Neural cell (in vitro differentiated cells): ENCODE results near the gene ENTPD1. TPM values are rescaled to one million over a fixed set of nuclear protein-coding genes. Genes with fewer than 3 reads are reported as not detected.

Experiments
- H2AFZ ChIP-seq: fragments of 200-600, 300-800 bp; sonication (generic), shearing (Covaris generic); 2 replicates; pipeline ENCODE4 v1.6.0; 2014; ENCODE audit warnings: low read depth, mild to moderate bottlenecking, antibody characterized with exemption, low read length, moderate library complexity
- H3F3A ChIP-seq: fragments of 200-600 bp; shearing (Covaris generic); 2 replicates; pipeline ENCODE4 v1.6.1; 2016; ENCODE audit warnings: mild to moderate bottlenecking, moderate library complexity, mixed read lengths, antibody characterized with exemption, low read length; ENCODE audit not compliant: insufficient read depth, poor library complexity, severe bottlenecking
- H3K27ac ChIP-seq: fragments of 200-600, 300-800 bp; sonication (generic), shearing (Covaris generic); 2 replicates; pipeline ENCODE4 v1.5.1; 2014; ENCODE audit warnings: mild to moderate bottlenecking, low read length, moderate library complexity
- H3K27me3 ChIP-seq: fragments of 300-800, 200-600 bp; sonication (generic), shearing (Covaris generic); 2 replicates; pipeline ENCODE4 v1.6.0; 2014; ENCODE audit warnings: mild to moderate bottlenecking, low read depth, low read length, moderate library complexity; ENCODE audit not compliant: insufficient read depth
- H3K36me3 ChIP-seq: fragments of 300-800, 200-600 bp; sonication (generic), shearing (Covaris generic); 2 replicates; pipeline ENCODE4 v1.5.1; 2014; ENCODE audit warnings: mild to moderate bottlenecking, antibody characterized with exemption, low read length, moderate library complexity; ENCODE audit not compliant: insufficient read depth
- H3K4me2 ChIP-seq: fragments of 300-800, 200-600 bp; sonication (generic), shearing (Covaris generic); 2 replicates; pipeline ENCODE4 v1.6.0; 2014; ENCODE audit warnings: mild to moderate bottlenecking, low read length
- H3K4me3 ChIP-seq: fragments of 300-800, 200-600 bp; sonication (generic), shearing (Covaris generic); 2 replicates; pipeline ENCODE4 v1.5.1; 2014; ENCODE audit warnings: mild to moderate bottlenecking, low read length, moderate library complexity
- H3K79me2 ChIP-seq: fragments of 200-600 bp; shearing (Covaris generic); replicated peaks from 2 replicates; pipeline ENCODE4 v1.6.0; 2014; ENCODE audit warnings: mild to moderate bottlenecking, low read length, moderate library complexity; ENCODE audit not compliant: insufficient read depth
- H3K9ac ChIP-seq: fragments of 300-800, 200-600 bp; sonication (generic), shearing (Covaris generic); 2 replicates; pipeline ENCODE4 v1.6.1; 2016; ENCODE audit warnings: mild to moderate bottlenecking, low read length, mixed read lengths
- H3K9me2 ChIP-seq: fragments of 200-600 bp; shearing (Covaris generic); 2 replicates; pipeline ENCODE4 v1.6.1; 2016; ENCODE audit warnings: mild to moderate bottlenecking, low read length, mixed read lengths; ENCODE audit not compliant: insufficient read depth
- H3K9me3 ChIP-seq: fragments of 200-600, 300-800 bp; sonication (generic), shearing (Covaris generic); 2 replicates; pipeline ENCODE4 v1.6.1; 2016; ENCODE audit warnings: mild to moderate bottlenecking, mixed run types, low read length, moderate library complexity, mixed read lengths
- H4K20me1 ChIP-seq: fragments of 200-600 bp; shearing (Covaris generic); 2 replicates; pipeline ENCODE4 v1.6.1; 2016; ENCODE audit warnings: mild to moderate bottlenecking, mixed run types; ENCODE audit not compliant: insufficient read depth
- EP300 ChIP-seq: fragments of 450-650 bp; conservative IDR thresholded peaks from 2 replicates; pipeline ENCODE4 v1.6.1; 2014; ENCODE audit warnings: antibody characterized with exemption, mild to moderate bottlenecking, moderate library complexity; ENCODE audit not compliant: poor library complexity, severe bottlenecking
- EZH2 ChIP-seq: fragments of 200-600, 300-800 bp; shearing (Covaris generic), sonication (generic); IDR thresholded peaks from 2 replicates; pipeline ENCODE4 v1.6.1; 2014; ENCODE audit warnings: antibody characterized with exemption, low read length, borderline replicate concordance, mild to moderate bottlenecking; ENCODE audit not compliant: insufficient read depth, poor library complexity, severe bottlenecking
- MXI1 ChIP-seq: fragments of 450-650 bp; conservative IDR thresholded peaks from 2 replicates; pipeline ENCODE4 v1.6.1; 2014; ENCODE audit warnings: antibody characterized with exemption, mild to moderate bottlenecking; ENCODE audit not compliant: poor library complexity, severe bottlenecking
- POLR2AphosphoS5 ChIP-seq: IDR thresholded peaks from 2 replicates; pipeline ENCODE4 v1.6.1; 2012
- RAD21 ChIP-seq: fragments of 450-650 bp; conservative IDR thresholded peaks from 2 replicates; pipeline ENCODE4 v1.6.1; 2014; ENCODE audit warnings: antibody characterized with exemption, mild to moderate bottlenecking, moderate library complexity
- SMC3 ChIP-seq: fragments of 450-650 bp; conservative IDR thresholded peaks from 2 replicates; pipeline ENCODE4 v1.6.1; 2014; ENCODE audit warnings: antibody characterized with exemption, mild to moderate bottlenecking, moderate library complexity; ENCODE audit not compliant: poor library complexity
- TAF1 ChIP-seq: IDR thresholded peaks from 2 replicates; pipeline ENCODE4 v1.6.1; 2012; ENCODE audit warnings: low read depth
- polyA plus RNA-seq: library from polyadenylated mRNA; depleted of rRNA; stranded (reverse); fragments of >200 nt; gene quantifications from 2 replicates; pipeline ENCODE4 v1.2.3, GENCODE V29; 2014
- TF ChIP-seq, protein P1 (sequence below): fragments of 450-650 bp; IDR thresholded peaks from 2 replicates; pipeline ENCODE4 v1.5.1; 2014; ENCODE audit warnings: antibody characterized with exemption, mild to moderate bottlenecking, moderate library complexity; ENCODE audit not compliant: poor library complexity, severe bottlenecking
- TF ChIP-seq, protein P2 (sequence below): IDR thresholded peaks from 2 replicates; pipeline ENCODE4 v1.6.1; 2012; ENCODE audit warnings: borderline replicate concordance

The ENTPD1 gene
- polyA plus RNA-seq, 1 donor from 2014 or later, result 0.57 TPM

DNA sequence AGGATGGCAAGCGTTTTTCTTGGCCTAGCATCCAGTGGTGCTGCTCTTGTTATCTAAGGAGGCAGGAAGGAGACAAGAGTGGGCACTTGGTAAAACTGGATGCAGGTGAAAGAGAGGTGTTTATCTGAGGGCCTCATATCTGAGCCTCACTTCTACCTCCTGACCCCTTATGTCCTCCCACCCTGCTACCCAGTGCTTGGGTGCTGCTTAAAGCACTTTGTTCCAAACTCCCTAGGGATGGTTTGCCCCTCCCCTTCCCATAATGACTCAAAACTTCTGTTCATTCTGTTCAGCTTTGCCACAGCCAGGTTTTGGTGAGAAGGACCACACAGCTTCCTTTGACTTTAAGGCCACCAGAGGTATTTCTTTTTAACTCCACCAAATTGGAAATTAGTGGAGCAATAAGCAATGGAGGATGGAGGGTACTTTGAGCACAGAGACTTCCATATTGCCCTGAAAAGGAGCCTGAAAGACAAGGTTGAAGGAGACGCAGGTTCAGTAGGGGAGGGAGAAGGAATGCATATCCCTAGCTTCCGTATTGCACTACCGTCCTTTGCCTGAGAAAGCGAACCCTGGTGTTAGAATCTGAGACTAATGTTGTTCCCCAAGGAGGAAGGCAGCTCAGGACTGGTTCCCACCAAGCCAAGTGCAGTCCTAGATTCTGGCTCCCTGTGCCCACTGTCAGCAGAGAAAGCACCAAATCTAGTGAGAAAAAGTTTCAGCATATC is 30.1 kb downstream of the ENTPD1 start:
- TF ChIP-seq TAF1 (no peak), EZH2 (no peak), MXI1 (no peak), EP300 (no peak), SMC3 (no peak), POLR2AphosphoS5 (no peak), RAD21 (no peak)
- TF ChIP-seq, protein P1, sequence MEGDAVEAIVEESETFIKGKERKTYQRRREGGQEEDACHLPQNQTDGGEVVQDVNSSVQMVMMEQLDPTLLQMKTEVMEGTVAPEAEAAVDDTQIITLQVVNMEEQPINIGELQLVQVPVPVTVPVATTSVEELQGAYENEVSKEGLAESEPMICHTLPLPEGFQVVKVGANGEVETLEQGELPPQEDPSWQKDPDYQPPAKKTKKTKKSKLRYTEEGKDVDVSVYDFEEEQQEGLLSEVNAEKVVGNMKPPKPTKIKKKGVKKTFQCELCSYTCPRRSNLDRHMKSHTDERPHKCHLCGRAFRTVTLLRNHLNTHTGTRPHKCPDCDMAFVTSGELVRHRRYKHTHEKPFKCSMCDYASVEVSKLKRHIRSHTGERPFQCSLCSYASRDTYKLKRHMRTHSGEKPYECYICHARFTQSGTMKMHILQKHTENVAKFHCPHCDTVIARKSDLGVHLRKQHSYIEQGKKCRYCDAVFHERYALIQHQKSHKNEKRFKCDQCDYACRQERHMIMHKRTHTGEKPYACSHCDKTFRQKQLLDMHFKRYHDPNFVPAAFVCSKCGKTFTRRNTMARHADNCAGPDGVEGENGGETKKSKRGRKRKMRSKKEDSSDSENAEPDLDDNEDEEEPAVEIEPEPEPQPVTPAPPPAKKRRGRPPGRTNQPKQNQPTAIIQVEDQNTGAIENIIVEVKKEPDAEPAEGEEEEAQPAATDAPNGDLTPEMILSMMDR, result no peak
- TF ChIP-seq, protein P2, sequence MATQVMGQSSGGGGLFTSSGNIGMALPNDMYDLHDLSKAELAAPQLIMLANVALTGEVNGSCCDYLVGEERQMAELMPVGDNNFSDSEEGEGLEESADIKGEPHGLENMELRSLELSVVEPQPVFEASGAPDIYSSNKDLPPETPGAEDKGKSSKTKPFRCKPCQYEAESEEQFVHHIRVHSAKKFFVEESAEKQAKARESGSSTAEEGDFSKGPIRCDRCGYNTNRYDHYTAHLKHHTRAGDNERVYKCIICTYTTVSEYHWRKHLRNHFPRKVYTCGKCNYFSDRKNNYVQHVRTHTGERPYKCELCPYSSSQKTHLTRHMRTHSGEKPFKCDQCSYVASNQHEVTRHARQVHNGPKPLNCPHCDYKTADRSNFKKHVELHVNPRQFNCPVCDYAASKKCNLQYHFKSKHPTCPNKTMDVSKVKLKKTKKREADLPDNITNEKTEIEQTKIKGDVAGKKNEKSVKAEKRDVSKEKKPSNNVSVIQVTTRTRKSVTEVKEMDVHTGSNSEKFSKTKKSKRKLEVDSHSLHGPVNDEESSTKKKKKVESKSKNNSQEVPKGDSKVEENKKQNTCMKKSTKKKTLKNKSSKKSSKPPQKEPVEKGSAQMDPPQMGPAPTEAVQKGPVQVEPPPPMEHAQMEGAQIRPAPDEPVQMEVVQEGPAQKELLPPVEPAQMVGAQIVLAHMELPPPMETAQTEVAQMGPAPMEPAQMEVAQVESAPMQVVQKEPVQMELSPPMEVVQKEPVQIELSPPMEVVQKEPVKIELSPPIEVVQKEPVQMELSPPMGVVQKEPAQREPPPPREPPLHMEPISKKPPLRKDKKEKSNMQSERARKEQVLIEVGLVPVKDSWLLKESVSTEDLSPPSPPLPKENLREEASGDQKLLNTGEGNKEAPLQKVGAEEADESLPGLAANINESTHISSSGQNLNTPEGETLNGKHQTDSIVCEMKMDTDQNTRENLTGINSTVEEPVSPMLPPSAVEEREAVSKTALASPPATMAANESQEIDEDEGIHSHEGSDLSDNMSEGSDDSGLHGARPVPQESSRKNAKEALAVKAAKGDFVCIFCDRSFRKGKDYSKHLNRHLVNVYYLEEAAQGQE, result no peak
- Histone ChIP-seq H2AFZ (no peak overlapping the region), H3K4me2 (no peak overlapping the region), H3K27ac (no peak overlapping the region), H3K9me3 (no peaks in the 10 kb centered on the region), H3K36me3 (no peaks in the 10 kb centered on the region), H3K9me2 (no peaks in the 10 kb centered on the region), H4K20me1 (no peaks in the 10 kb centered on the region), H3K9ac (no peak overlapping the region), H3K27me3 (no peaks in the 10 kb centered on the region), H3K4me3 (no peak overlapping the region), H3F3A (no peaks in the 10 kb centered on the region), H3K79me2 (no peaks in the 10 kb centered on the region)

DNA sequence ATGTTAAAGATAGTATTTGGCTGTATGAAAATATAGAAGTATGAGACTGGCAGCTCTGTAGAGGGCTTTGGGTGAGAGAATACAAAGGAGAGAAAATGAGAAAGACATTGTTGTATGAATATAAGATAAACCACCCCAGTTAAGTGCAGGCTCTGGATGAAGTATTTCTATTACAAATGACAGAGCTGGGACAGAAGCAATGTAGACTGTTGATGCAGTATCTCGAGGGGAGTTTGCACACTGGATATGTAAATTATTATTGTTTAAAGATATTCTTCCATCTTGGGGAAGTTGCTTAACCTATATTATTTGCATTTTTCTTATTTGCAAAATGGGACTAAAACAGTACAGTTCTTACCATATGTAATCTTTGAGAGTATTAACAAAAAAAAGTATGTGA is 31.5 kb downstream of the ENTPD1 start:
- Histone ChIP-seq H3K36me3 (no peaks in the 10 kb centered on the region), H2AFZ (no peak overlapping the region), H3F3A (no peaks in the 10 kb centered on the region), H3K27me3 (no peaks in the 10 kb centered on the region), H3K9me3 (no peaks in the 10 kb centered on the region), H4K20me1 (no peaks in the 10 kb centered on the region), H3K9ac (no peak overlapping the region), H3K4me3 (no peak overlapping the region), H3K9me2 (no peaks in the 10 kb centered on the region), H3K27ac (no peak overlapping the region), H3K4me2 (no peak overlapping the region), H3K79me2 (no peaks in the 10 kb centered on the region)
- TF ChIP-seq, protein P2, result no peak
- TF ChIP-seq EP300 (no peak), TAF1 (no peak), MXI1 (no peak), RAD21 (no peak), SMC3 (no peak), EZH2 (no peak), POLR2AphosphoS5 (no peak)
- TF ChIP-seq, protein P1, result no peak
